IMR-90 (cell line): Measurements from ENCODE around the gene ZGRF1. TPM values are rescaled to one million over a fixed set of nuclear protein-coding genes. Genes with fewer than 3 reads are reported as not detected.

ENCODE experiments used
- ATAC-seq: fragments of 200-7000 bp; cut with Tn5 transposase; 2 replicates; pipeline ENCODE4 v1.9.1; 2020; ENCODE audit warnings: low read depth, mild to moderate bottlenecking, moderate library complexity
- BruUV-seq: library from RNA; stranded (reverse); fragments of 400-500 nt; replicated peaks from 2 replicates; lab custom pipeline; 2021; lab: Mats Ljungman, UMichigan
- CTCF ChIA-PET: fragments of 300-600 bp; formaldehyde crosslinking; extraction: SDS; loops from one replicate; lab custom pipeline; 2021; ENCODE audit warnings: antibody characterized with exemption; lab: Yijun Ruan, JAX
- POLR2A ChIA-PET: fragments of 300-600 bp; sonication (Branson Sonifier 250); formaldehyde crosslinking; loops from one replicate; lab custom pipeline; 2022; ENCODE audit warnings: antibody characterized with exemption; ENCODE audit not compliant: unreplicated experiment; lab: Charles Lee
- DNase-seq: peaks from one replicate; pipeline ENCODE4 v3.0.0; 2013
- H2AFZ ChIP-seq: replicated peaks from 2 replicates; pipeline ENCODE3; 2013; ENCODE audit warnings: low read length, mild to moderate bottlenecking; ENCODE audit not compliant: poor library complexity
- H2AK5ac ChIP-seq: 2 replicates; pipeline ENCODE4 v1.6.1; 2013; ENCODE audit warnings: low read depth, low read length, inconsistent platforms
- H2AK9ac ChIP-seq: replicated peaks from 2 replicates; pipeline ENCODE3; 2013; ENCODE audit warnings: mild to moderate bottlenecking, low read depth, low read length, moderate library complexity; ENCODE audit not compliant: poor library complexity
- H2BK120ac ChIP-seq: 2 replicates; pipeline ENCODE4 v1.6.1; 2013; ENCODE audit warnings: low read depth, low read length, inconsistent platforms
- H2BK15ac ChIP-seq: 3 replicates; pipeline ENCODE4 v1.6.1; 2013; ENCODE audit warnings: low read depth, low read length, inconsistent platforms
- H2BK20ac ChIP-seq: 2 replicates; pipeline ENCODE4 v1.6.1; 2013; ENCODE audit warnings: low read depth, mild to moderate bottlenecking, inconsistent platforms, low read length, moderate library complexity
- H2BK5ac ChIP-seq: 2 replicates; pipeline ENCODE4 v1.6.1; 2013; ENCODE audit warnings: mild to moderate bottlenecking, low read depth, low read length, inconsistent platforms; ENCODE audit not compliant: poor library complexity, severe bottlenecking
- H3K14ac ChIP-seq: replicated peaks from 2 replicates; pipeline ENCODE4 v1.6.1; 2013; ENCODE audit warnings: low read depth, low read length, inconsistent platforms
- H3K18ac ChIP-seq: 2 replicates; pipeline ENCODE4 v1.6.1; 2013; ENCODE audit warnings: low read depth, low read length, control low read depth
- H3K23ac ChIP-seq: 2 replicates; pipeline ENCODE4 v1.6.1; 2013; ENCODE audit warnings: low read depth, low read length, inconsistent platforms
- H3K27ac ChIP-seq: 2 replicates; pipeline ENCODE4 v1.5.1; 2013; ENCODE audit warnings: mild to moderate bottlenecking, control low read depth, low read length; ENCODE audit not compliant: insufficient read depth
- H3K27me3 ChIP-seq: 2 replicates; pipeline ENCODE4 v1.6.1; 2013; ENCODE audit warnings: low read length; ENCODE audit not compliant: control insufficient read depth, insufficient read depth
- H3K36me3 ChIP-seq: 2 replicates; pipeline ENCODE4 v1.6.1; 2013; ENCODE audit warnings: low read length, mixed read lengths; ENCODE audit not compliant: control insufficient read depth, insufficient read depth
- H3K4ac ChIP-seq: 2 replicates; pipeline ENCODE4 v1.6.1; 2013; ENCODE audit warnings: low read depth, low read length, inconsistent platforms
- H3K4me1 ChIP-seq: 2 replicates; pipeline ENCODE4 v1.6.1; 2013; ENCODE audit warnings: low read length, mixed read lengths; ENCODE audit not compliant: control insufficient read depth, insufficient read depth
- H3K4me2 ChIP-seq: 2 replicates; pipeline ENCODE4 v1.6.1; 2013; ENCODE audit warnings: low read depth, mild to moderate bottlenecking, control low read depth, low read length, moderate library complexity
- H3K4me3 ChIP-seq: 2 replicates; pipeline ENCODE4 v1.5.1; 2013; ENCODE audit warnings: low read depth, mild to moderate bottlenecking, control low read depth, low read length, moderate library complexity; ENCODE audit not compliant: insufficient read depth
- H3K56ac ChIP-seq: 2 replicates; pipeline ENCODE4 v1.6.1; 2013; ENCODE audit warnings: low read length, inconsistent platforms; ENCODE audit not compliant: insufficient read depth; ENCODE audit errors: extremely low read depth
- H3K79me1 ChIP-seq, 2 experiments: 2 replicates each; pipeline ENCODE4 v1.6.1; 2013; ENCODE audit warnings: low read length in 2 of 2, inconsistent platforms in 1 of 2, low read depth in 1 of 2
- H3K9ac ChIP-seq: 2 replicates; pipeline ENCODE4 v1.6.1; 2013; ENCODE audit warnings: low read depth, low read length, control low read depth
- H3K9me1 ChIP-seq: 2 replicates; pipeline ENCODE4 v1.6.1; 2013; ENCODE audit warnings: low read length, inconsistent platforms; ENCODE audit not compliant: insufficient read depth
- H3K9me3 ChIP-seq: 2 replicates; pipeline ENCODE4 v1.6.1; 2013; ENCODE audit warnings: low read length; ENCODE audit not compliant: control insufficient read depth, insufficient read depth
- H4K20me1 ChIP-seq: 2 replicates; pipeline ENCODE4 v1.6.1; 2013; ENCODE audit warnings: low read length, inconsistent platforms; ENCODE audit not compliant: insufficient read depth
- H4K5ac ChIP-seq: 2 replicates; pipeline ENCODE4 v1.6.1; 2013; ENCODE audit warnings: mild to moderate bottlenecking, low read depth, low read length, control low read depth
- H4K8ac ChIP-seq, 2 experiments: 2 replicates each; pipeline ENCODE4 v1.6.1; 2013; ENCODE audit warnings: low read depth in 2 of 2, low read length in 2 of 2, control low read depth in 1 of 2, inconsistent platforms in 1 of 2
- H4K91ac ChIP-seq: 2 replicates; pipeline ENCODE4 v1.6.1; 2013; ENCODE audit warnings: low read depth, low read length, inconsistent platforms; ENCODE audit not compliant: insufficient read depth
- MXI1 ChIP-seq: IDR thresholded peaks from 2 replicates; pipeline ENCODE4 v1.6.1; 2012; ENCODE audit warnings: low read depth, mild to moderate bottlenecking, low read length, moderate library complexity, borderline replicate concordance
- RAD21 ChIP-seq: IDR thresholded peaks from 2 replicates; pipeline ENCODE4 v1.6.1; 2012; ENCODE audit warnings: low read length, improper control_type of control experiment
- WGBS, 2 experiments: methylation state at CpG; one replicate each; pipeline versions ENCODE4 v1.1.5 to v1.1.7; 2013; ENCODE audit warnings: missing lambda C conversion rate in 2 of 2; ENCODE audit not compliant: insufficient read length in 1 of 2; ENCODE audit errors: extremely low coverage in 2 of 2; 5-methylcytosine and 5-hydroxymethylcytosine counted together
- dilution Hi-C: fragments of 300-500 bp; cut with HindIII; formaldehyde crosslinking; loops from one replicate; pipeline ENCODE4 v1.14.3; 2018; ENCODE audit warnings: low sequenced_read_pairs; ENCODE audit not compliant: unreplicated experiment
- in situ Hi-C: fragments of 300-500 bp; cut with MboI; formaldehyde crosslinking; loops from 3 replicates; pipeline ENCODE4 v1.14.3; 2019; ENCODE audit warnings: low sequenced_read_pairs, inconsistent platforms, mixed read lengths
- intact Hi-C: fragments of 100-400 bp; cut with micrococcal nuclease; formaldehyde crosslinking; loops from 2 replicates; pipeline ENCODE4 v1.10.0; 2022
- polyA plus RNA-seq, 3 experiments: library from polyadenylated mRNA; depleted of rRNA; stranded (reverse); fragments of >200 nt; gene quantifications; 2 replicates each; pipeline ENCODE4 v1.2.3, GENCODE V29; 2012; ENCODE audit warnings: low replicate concordance in 1 of 3
- total RNA-seq: library from RNA; depleted of rRNA; stranded (reverse); fragments of >200 nt; gene quantifications from 2 replicates; pipeline ENCODE4 v1.2.3, GENCODE V29; 2012

The ZGRF1 gene
- total and polyA plus RNA-seq, 2 of the 4 experiments (the other 2 are of a cell fraction), result 2.8 to 5.6 TPM

GRCh38 chr4:112680996-112681395, 44.3 kb upstream of the ZGRF1 start:
- WGBS, 2 experiments, result no CpG with 5 or more reads among the region's 2 CpGs
- no peaks in the 10 kb centered on the region for H3K36me3 ChIP-seq
- H3K18ac ChIP-seq, result no peak overlapping the region
- H3K27me3 ChIP-seq, result no peaks in the 10 kb centered on the region
- no peak overlapping the region for H2BK20ac ChIP-seq
- H2AFZ ChIP-seq, result no peak overlapping the region
- no peak overlapping the region for H3K56ac ChIP-seq
- no peak overlapping the region for H4K91ac ChIP-seq
- H3K9me1 ChIP-seq, result no peaks in the 10 kb centered on the region
- no peaks in the 10 kb centered on the region for H3K9me3 ChIP-seq
- H4K5ac ChIP-seq, result no peak overlapping the region
- no peak overlapping the region for H3K4me3 ChIP-seq
- no peak overlapping the region for H2AK5ac ChIP-seq
- no peak overlapping the region for H2AK9ac ChIP-seq
- in situ Hi-C loops (no loop called here), intact Hi-C loops (no loop called here), dilution Hi-C loops (no loop called here)
- CTCF ChIA-PET, result interaction anchor here (1.0 to 1.3 kb wide), 2 partner anchors 44 to 78 kb away, joined by 3 read pairs; partner anchors contain the start of genes LARP7 and ZGRF1
- H3K9ac ChIP-seq, result no peak overlapping the region
- no peak overlapping the region for H3K23ac ChIP-seq
- H4K8ac ChIP-seq, result no peak overlapping the region
- H3K27ac ChIP-seq, result no peak overlapping the region
- H3K14ac ChIP-seq, result no peak overlapping the region
- no peak for DNase-seq
- H3K4me2 ChIP-seq, result no peak overlapping the region
- no TSS peak for BruUV-seq
- H3K4me1 ChIP-seq, result no peaks in the 10 kb centered on the region
- POLR2A ChIA-PET, result no interaction called here
- ATAC-seq, result no peak
- H3K4ac ChIP-seq, result no peak overlapping the region
- H2BK15ac ChIP-seq, result no peak overlapping the region
- H2BK5ac ChIP-seq, result no peak overlapping the region
- no peaks in the 10 kb centered on the region for H4K20me1 ChIP-seq
- H3K79me1 ChIP-seq, result no peaks in the 10 kb centered on the region
- TF ChIP-seq MXI1 (no peak), RAD21 (no peak)
- H2BK120ac ChIP-seq, result no peak overlapping the region
